ENCODE results near the gene RAD51B.
"Not testable (repeated sequence)": the region's sequence is repeated elsewhere in the genome, so short reads cannot be mapped to it uniquely, and the experiment has no call there.

Gene RAD51B

DNA sequence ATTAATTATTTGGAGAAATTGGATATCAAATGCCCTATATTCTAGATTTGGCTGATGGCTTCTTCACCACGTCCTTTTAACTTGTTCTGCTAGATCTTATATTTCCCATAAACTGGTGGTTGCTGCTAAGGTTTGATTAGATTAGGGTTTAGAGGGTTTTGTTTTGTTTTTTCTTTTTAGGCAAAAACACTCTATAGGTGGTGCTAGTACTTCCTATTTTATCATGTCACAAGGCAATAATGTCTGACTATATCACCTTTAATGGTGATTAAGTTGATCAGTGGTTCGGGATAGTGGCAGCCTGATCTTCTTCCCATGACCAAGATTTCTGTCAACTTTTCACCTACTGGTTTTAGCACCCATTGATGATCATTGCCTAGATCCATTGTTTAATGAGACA, 455.1 kb downstream of the RAD51B start:
- no peak for DNase-seq (ENCODE audit: low read depth in 2 of 2)

DNA sequence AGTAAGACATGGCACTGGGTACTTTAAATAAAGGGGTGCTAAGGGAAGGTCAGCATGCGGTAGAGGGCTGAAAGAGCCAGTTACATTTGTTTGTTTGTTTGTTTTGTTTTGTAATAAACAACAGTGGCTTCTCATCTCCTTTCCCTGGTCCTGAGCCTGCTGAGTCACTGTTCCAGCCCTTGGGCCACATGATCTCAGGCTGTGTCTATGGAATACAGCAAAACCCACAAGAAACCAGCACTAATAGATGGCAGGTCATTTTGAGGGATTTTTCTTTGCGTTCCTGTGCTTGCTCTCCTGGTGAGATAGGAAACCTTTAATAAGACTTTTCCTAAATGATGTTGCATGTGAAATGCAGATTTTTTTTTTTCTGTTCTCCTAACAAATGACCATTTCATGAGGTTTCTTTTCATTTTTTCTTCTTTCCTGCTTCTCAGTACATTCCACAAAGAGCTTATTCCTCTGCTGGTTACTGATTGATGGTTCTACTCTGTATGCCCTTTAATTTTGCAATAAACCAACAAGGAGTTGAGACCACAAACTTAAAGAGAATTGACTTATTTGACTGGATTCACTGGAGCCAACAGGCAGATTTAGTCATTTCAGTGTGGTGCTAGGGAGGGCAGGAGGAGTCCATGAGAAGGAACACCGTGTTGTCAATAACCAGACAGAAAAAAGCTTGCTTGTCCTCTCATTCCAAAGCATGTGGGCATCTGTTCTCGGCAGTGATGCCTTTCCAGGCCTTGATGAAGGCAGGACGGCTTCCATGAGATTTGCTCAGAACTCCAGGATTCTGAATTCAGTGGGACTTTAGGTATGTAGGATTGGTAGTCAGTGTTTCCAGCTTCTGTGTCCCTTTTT, 459.2 kb downstream of the RAD51B start:
- no peak for DNase-seq (ENCODE audit: low read depth in 2 of 2)

DNA sequence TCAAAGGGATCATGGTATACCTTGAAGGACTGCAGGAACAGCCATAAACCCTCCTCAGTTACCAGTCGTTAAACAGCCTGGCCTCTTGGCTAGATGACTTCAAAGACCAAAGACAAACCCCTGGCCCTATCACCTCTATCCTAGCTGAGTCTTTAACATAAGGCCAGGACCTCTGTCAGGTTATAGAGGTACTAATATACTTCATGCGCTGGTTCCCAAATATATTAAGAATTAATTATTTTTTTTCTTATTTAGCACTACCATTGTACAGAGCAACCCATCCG, 459.8 kb downstream of the RAD51B start:
- no peak for DNase-seq (ENCODE audit: low read depth in 2 of 2)

DNA sequence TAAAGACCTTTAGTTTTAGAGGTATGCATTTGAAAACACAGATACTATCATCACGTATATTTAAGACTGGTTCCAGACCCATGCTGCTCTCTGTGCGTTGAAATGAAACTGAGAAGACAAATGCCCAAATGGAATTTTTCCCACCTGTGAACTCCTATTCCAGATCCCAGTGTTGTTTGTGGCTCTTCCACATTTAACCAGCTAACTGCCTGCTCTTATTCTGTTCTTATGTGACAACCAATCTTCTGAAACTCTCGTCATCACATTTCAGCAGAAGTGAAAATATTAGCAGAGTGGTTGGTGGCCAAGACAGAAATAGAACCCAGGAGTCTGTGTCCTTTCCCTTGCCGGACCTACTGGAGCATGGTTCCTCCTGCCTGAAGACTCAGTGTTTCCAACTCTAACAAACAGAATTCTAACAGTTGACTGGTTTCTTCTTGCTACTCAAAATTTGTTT, 460.2 kb downstream of the RAD51B start:
- DNase-seq (ENCODE audit: low read depth in 2 of 2), result no peak

DNA sequence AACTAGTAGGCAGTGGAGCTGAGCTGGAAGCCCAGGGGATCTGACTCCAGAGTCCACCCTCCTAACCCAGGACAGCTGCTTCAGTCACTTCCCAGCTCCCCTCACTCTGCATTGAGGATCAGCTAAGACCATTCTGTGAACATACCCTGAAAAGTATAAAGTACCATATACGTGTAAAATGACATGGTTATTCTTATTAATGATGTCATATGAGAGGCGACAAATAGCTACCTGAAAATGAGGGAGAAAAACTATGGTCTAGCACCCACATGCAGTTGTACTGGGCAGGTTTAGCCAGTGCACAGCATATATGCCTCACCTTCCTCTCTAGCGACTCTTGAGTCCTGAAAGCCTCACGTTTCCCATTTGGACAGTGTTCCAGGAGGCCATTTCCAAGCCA, 461.9 kb downstream of the RAD51B start:
- DNase-seq (ENCODE audit: low read depth in 2 of 2), result no peak

DNA sequence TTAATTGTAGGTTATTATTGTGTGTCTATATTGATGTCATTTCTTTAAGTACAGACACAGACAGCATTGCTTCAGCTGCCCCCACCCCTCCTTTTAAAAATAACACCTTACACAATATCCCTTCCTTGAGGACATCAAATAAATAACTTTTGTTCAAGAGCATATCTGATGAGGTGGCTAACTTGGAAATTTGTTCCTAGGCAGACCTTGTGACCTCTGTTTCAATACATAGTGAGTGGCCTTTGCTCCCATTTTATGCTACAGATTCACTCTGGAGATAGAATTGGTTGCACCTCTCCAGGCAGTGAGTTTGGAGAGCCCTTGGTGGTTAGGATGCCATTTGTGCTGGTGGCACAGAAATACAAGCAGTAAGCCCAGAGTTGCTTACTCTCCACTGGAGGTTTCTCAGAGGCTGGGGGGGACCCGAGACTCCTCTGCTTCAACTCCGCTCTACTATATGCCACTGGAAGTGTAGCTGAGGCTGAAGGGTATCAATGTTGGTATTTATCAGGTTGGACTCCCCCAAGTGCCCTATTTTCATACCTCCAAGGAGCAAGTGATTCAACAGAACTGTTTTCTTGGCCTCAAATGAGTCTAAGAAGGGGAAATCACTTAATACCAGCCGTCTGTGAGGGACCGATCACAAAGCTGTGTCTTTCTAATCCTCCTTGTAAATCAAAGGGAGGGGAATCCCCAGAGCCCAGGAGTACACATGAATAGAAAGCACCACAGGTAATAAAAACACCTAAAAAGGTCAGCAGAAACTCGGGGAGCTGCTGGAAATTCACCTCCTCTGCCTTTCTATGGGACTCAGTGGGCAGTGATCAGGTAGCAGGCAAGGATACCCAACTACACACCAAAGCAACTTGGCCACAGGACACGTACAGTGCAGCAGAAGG, 463.1 kb downstream of the RAD51B start:
- DNase-seq (ENCODE audit: low read depth in 2 of 2), result no peak

DNA sequence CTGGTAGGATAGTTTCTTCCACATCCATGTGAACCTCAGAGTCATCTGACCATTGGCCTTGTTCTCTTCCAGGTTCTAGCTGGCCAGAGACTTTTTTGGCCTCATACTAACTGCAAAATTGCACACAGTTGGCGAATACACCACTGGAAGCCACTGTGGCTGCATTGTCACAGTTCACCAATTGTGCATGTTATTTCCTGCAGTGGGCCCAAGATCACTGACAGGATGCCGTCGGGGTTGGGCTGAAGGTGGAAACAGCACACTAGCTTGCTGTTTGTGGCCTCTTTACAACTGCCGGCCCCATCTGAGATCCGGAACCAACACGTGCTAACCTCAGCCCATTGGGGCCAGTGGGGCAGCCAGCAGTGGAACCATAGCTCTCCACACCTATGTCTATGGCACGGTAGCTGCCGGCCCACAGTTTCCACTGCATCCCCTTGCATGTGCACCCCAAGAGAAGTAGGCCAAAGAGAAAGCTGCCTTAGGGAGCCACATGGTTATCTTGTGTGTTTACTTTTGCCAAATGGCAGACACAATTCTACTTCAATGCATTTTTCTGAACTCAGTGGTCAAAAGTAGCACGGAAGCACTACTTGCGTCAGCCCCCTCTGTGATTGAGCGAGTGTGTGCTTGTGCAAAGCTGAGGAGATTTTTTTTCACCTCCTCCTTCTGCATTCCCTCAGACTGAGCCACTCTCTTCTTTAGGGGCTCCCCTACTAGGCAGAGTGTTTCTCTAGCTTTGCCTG, 464.0 kb downstream of the RAD51B start:
- peak; percentile 24 to 32 for DNase-seq (ENCODE audit: low read depth in 2 of 2)

DNA sequence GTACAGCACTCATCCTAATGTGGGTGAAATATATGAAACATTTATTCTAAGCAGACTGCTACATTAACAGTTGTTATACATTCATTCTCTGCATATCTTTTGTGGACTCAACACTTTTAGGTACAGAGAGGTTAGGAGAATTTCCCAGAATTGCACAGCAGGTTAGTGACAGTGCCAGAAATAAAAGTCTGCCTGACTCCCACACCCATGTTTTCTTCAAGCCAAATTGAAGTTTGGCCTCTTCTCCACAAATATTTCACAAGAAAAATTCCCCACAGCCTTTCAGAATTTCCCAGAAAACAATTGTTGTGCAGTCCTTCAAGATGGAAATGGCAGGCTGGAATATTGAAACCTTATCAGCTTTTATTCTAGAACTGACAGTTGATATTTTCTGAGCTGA, 464.8 kb downstream of the RAD51B start:
- DNase-seq (ENCODE audit: low read depth in 2 of 2), result no peak

DNA sequence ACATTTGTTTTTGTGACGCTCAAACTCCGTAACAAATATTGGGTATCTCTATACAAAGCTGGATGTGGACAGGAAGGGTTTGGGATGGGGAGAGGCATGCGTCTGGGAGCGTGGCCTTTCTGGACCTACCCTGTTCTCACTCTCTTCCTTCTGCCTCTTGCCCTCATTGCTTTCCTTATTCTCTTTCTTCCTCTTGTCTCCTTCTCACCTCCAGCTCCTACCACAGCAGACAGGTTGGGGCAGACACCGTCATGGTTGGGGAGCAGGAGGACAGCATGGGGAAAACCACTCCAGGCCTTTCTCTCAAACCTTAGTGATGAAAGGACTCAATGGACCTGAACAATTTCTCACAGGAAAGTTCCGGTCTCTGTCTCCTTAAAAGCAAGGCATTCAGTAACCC, 465.3 kb downstream of the RAD51B start:
- no peak for DNase-seq (ENCODE audit: low read depth in 2 of 2)

DNA sequence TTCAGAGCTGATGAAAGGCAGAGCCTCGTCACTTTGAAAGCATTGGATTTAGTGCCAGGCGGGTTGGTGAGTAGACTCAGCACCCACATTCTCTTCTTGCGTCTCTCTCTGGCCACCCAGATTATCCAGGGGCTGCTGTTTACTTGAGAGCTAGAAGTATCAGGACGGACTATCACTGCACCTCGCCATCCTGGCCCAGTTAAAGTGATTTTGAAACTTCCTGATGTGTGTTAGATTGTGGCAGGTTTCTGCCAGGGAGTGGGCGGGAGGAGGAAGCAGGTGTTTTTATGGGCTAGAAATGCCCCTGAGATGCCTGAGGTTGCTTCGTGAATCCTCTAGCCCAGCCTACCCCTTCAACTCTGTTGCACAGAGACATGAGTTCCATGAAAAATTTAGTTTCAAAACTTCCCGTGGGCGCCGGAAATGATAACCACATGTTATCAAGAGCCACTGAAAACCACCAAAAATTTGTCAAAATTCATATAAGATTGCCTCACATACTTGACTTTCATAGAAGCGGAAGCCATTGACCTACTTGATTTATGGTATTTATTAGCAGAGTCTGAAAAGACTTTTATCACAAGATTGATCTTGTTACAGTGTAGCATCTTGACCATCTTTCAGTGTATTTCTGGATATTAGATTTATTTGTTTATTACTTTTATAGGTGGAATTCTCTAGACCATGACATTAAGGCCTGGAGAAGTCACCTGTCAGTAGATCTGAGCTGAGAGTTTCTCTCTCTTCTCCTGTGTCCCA, 466.0 kb downstream of the RAD51B start:
- DNase-seq (ENCODE audit: low read depth in 2 of 2), result peak; percentile 60 to 67

DNA sequence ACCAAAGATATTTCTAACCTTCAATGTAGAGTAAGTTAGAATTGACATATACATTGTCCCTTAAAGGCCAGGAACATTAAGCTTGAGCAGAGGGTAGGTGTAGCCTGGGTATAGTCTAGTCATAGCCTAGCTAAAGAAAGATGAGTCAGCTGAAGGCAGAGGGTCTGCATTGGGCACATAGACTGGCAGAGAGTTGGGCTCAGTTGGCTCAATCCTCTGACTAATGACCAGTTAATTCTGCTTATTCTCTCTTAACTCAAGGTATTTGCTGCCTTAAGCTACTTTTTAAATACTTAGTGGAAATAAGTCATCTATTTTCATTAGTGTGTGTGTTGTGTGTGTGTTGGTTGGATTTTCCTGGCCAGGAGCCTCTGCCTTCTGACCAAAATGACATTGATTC, 467.1 kb downstream of the RAD51B start:
- no peak for DNase-seq (ENCODE audit: low read depth in 2 of 2)

DNA sequence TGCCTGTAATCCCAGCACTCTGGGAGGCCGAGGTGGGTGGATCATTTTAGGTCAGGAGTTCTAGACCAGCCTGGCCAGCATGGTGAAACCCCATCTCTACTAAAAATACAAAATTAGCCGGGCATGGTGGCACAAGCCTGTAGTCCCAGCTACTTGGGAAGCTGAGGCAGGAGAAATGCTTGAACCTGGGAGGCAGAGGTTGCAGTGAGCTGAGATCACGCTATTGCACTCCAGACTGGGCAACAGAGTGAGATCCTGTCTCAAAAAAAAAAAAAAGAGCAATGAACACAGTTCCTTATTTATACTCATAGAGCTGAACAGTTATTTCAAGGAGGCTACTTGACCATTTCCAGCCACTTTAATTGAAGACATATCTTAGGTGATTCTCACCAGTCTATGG, 469.9 kb downstream of the RAD51B start:
- DNase-seq (ENCODE audit: low read depth in 2 of 2), result not testable (repeated sequence)

DNA sequence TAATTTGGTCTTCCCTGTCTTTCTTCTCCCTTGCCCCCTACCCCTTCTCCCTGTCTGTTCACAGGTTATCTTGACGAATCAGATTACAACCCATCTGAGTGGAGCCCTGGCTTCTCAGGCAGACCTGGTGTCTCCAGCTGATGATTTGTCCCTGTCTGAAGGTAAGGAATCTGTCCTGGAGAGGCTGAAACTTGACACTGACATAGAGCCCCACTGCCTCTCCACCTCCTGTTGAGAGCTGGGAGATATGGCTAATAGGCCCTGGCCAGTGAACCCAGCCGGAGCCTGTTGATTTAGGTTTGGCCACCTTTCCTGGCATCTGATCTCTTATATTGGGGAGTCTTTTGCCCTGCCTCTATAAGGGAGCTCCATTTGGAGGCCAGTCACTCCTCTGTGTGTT, 472.2 kb downstream of the RAD51B start:
- no peak for DNase-seq (ENCODE audit: low read depth in 2 of 2)

DNA sequence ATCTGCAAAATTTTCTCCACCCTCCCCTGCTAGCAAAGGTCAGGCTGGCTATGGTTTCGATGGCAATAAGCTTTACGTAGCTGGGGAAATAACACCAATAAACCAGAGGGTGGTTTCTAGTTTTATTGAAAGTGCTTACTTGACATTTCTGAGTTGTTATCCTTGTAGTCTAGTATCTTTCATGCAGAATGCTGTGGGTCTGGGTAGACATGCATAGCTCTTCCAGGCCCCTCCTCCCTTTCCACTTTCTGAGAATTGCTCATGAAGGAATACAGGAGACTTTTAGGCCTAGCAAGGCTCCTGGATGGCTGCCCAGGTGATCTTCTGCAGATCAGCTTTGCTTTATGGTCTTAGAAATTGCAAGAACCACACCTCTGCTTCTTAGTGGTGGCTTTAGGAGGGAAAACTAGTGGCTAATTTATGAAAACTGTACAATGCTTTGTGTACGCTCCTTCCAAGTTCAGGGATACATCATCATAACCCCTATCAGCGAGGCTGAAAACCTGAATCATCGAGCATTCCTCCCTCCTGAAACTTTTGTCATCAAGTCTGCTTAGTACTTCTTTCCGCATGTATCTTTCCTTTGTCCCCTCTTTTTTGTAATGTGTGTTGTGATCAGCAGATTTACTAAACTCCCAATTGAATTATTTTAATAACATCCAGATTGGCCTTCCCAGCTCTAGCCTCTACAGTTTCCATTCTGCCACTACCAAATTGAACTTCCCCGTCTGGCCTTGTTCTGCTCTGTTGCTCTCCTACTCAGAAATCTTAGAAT, 473.0 kb downstream of the RAD51B start:
- DNase-seq (ENCODE audit: low read depth in 2 of 2), result no peak

DNA sequence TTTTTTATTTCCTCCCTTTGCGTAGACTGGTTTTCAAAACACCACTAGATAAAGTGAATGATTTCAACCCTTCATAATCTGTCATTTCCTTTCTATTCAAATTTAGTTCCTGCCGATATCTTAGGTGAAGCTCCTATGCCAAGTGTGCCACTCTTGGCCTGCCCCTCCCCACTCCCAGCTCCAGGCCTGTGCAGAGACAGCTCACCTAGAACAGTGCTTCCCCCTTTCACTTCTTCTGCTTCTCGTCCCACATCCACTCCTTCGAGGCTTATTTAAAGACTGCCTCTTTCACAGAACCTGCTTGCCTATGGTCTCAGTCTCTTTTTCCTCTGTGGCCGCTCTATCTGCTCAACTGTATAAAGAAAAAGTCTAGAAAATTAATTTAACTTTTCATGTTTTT, 473.8 kb downstream of the RAD51B start:
- no peak for DNase-seq (ENCODE audit: low read depth in 2 of 2)

DNA sequence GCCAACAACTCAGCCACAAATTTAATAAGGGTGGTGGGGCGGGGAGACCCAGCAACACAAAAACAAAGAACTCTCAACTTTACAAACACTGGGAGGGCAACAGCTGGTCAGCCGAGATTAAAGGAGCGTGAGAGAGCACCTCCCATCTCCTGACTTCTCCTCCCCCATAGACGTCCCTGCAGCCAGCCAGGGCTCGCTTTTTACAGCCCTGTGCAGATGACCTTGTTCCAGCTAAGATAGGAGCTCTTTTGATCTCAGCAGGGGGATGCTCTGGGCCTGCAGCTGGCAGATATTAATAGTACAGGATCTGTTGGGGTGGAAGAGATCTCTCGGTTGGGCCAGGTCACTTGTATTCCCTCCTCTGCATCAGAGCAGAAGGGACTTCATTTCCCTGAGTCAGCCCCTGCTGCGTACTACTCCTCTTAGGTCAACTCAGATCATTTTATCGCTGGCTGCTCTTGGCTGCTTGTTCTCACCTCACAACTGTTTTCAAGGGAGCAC, 475.8 kb downstream of the RAD51B start:
- DNase-seq (ENCODE audit: low read depth in 2 of 2), result no peak

DNA sequence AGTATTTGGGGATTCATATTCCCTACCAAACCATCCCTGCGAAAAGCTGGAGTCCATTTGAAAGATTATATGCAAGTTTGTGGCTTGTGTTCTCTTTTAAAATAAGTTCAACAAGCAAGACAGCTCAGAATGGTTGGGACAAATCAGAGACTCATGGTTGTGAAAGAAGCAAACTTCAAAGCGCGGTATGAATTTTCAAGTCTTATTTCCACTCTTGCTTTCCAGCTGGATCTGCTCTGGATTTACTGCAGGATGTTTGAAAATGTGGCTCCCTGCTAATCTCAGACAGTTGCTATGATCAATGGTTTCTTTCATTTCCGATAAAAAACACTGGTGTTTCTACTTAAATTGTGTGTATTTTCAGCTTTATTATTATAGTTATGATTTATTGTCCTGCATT, 477.5 kb downstream of the RAD51B start:
- DNase-seq (ENCODE audit: low read depth in 2 of 2), result no peak

DNA sequence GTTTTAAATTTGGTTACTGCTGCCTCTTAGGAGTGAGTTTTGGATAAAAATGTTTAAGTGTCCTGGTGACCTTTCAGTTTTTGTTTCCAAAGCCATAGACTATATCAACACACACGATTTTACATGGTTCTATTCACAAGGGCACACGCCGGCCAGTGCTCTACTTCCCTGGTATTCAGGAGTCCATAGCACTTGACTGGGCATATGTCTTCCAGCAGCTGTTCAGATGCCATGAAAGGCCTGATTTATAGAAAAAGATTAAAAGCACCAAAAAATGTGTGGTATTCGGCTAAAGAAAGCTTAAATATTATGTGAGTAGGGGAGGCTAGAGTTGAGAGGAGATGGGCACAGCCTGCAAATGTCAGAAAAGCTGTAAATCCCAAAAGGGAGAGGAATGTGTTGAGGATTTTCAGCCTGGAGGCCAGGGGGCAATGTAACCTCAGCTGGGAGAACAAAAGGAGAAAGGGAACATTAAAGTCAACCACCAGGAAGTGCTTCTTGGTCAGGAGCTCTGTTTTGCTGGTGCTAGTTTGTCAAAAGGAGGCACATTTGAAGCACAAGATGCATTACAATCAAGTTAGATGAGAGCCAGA, 478.4 kb downstream of the RAD51B start:
- DNase-seq (ENCODE audit: low read depth in 2 of 2), result no peak

DNA sequence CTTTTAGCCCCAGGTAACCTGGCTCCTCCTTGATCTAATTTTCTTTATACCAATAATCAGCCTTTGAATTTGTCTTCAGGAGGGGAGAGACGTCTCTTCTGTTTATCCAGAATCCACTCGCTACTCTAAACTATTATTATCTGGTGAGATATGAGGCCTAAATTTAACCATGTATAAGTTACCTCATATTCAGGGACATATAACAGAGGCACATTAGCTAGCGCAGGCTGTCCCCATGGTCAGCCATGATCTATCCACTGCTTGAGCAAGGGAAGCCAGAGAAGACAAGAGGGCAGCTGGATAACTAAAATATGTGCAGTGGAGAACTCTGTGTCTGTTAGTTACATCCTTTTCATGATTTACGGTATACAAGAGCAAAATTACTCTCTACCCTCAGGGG, 481.0 kb downstream of the RAD51B start:
- DNase-seq (ENCODE audit: low read depth in 2 of 2), result no peak

DNA sequence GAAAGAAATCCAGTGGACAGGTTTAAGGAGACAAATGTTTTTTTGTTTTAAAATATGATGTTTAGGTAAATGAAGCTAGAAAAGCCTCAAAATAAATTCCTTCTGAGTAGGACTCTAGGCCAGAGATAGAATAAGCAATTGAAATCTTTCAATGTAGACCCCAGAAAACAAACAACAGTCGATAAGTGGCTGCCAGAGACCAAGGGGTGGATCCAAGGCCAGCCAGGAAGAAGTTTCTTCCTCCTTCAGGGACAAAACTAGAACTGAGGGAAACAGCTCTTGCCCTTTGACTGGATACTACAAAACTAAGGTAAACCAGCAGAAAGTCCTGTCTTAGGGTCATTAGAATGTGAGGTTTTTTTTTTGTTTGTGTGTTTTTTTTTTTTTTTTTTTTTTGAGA, 481.6 kb downstream of the RAD51B start:
- no peak for DNase-seq (ENCODE audit: low read depth in 2 of 2)

Measured in stimulated activated CD8-positive, alpha-beta memory T cell treated with anti-CD3 and anti-CD28 coated beads, Interleukin-15, amount 100 ng/mL, for 48 hours (primary cell).